Measurements from ENCODE around the gene CDK16.

DNA sequence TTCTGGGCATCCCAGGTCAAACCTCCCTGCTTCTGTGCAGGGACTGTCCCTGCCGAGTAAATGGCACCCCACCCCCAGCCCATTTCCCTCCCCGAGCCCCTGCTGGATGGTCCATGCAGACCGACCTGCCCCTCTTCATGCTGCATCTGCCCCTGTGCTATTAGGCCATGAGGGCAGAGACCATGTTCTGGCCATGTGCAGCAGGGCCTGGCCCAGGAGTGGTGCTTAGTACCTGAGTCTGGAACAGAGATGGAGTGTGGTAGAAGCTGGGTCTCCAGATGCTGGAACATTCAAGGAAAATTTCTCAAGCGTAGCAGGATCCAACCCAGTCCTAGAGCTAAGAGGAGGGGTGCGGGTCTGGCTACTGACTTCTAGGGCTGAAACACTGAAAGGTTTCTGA lies 40.1 kb upstream of the CDK16 start:
- TF ChIP-seq CTCF (conservative IDR thresholded peaks at IDR 0.05; ENCODE audit: low read length) (no peak), EZH2phosphoT487 (IDR thresholded peaks at IDR 0.05; ENCODE audit: borderline replicate concordance, low read depth, low read length) (no peak)
